ENCODE results near the gene SLU7. TPM values are rescaled to one million over a fixed set of nuclear protein-coding genes. Genes with fewer than 3 reads are reported as not detected.

SLU7 gene
- total and polyA plus RNA-seq, 2 donors (not counting 3 experiments of a cell fraction or from before 2014, with no cell fraction given): 10.2 to 48.2 TPM

- no peak for DNase-seq (ENCODE audit: low read depth, low spot score)
- Histone ChIP-seq H3K36me3 (ENCODE audit: control insufficient read depth in 2 of 2, extremely low read depth in 1 of 2, insufficient read depth in 2 of 2, low read length in 2 of 2) (no peaks in the 10 kb centered on the region), H3K4me3 (replicated peaks in 1 of 3; ENCODE audit: insufficient read depth in 1 of 3, low read depth in 1 of 3, low read length in 3 of 3) (no peak overlapping the region), H3K79me2 (ENCODE audit: control insufficient read depth, insufficient read depth, low read length) (no peaks in the 10 kb centered on the region), H3K9me1 (replicated peaks; ENCODE audit: control insufficient read depth, extremely low read depth, insufficient read depth, low read length) (no peaks in the 10 kb centered on the region), H4K20me1 (replicated peaks; ENCODE audit: control insufficient read depth, extremely low read depth, insufficient read depth, low read length) (no peaks in the 10 kb centered on the region), H3K9me3 (replicated peaks; ENCODE audit: control insufficient read depth, insufficient read depth, low read length) (no peaks in the 10 kb centered on the region), H2AFZ (ENCODE audit: low read depth, low read length) (no peak overlapping the region), H3K9ac (replicated peaks; ENCODE audit: extremely low read depth, insufficient read depth, low read length) (no peak overlapping the region), H3K4me2 (ENCODE audit: insufficient read depth, low read length) (no peak overlapping the region), H3K27ac (ENCODE audit: insufficient read depth, low read depth, low read length) (no peak overlapping the region), H3K4me1 (ENCODE audit: control insufficient read depth, extremely low read depth, insufficient read depth, low read length) (no peaks in the 10 kb centered on the region), H3K27me3 (ENCODE audit: control insufficient read depth in 2 of 2, insufficient read depth in 2 of 2, low read length in 2 of 2) (peaks cover 0 to 9% of the 10 kb centered on the region in 2 experiments)
- no TSS peak for BruUV-seq (replicated peaks)
- intact Hi-C loops (cut with micrococcal nuclease) (no loop called here), dilution Hi-C loops (cut with MboI; ENCODE audit: extremely low pct_ligation_motif_present, low sequenced_read_pairs) (no loop called here)
- POLR2A ChIA-PET: no interaction called here
- CTCF ChIA-PET: interaction anchor here (0.8 to 2.0 kb wide), 4 partner anchors 10 to 339 kb away, joined by 3 to 6 read pairs (median 4); partner anchors contain the start of gene C1QTNF2
- no peak for FAIRE-seq
- TF ChIP-seq POLR2A (IDR thresholded peaks at IDR 0.05; ENCODE audit: low read depth, low read length): no peak
Observed at GRCh38 chr5:160360310-160360709, 58.6 kb downstream of the SLU7 start.

GRCh38 chr5:160359816-160360215 lies 59.1 kb downstream of the SLU7 start:
- BruUV-seq (replicated peaks): no TSS peak
- H3K79me2 ChIP-seq (ENCODE audit: control insufficient read depth, insufficient read depth, low read length): no peaks in the 10 kb centered on the region
- ChIA-PET CTCF (interaction anchor here (0.5 to 2.0 kb wide), 5 partner anchors 10 to 756 kb away, joined by 3 to 6 read pairs (median 3); partner anchors contain the start of gene C1QTNF2), POLR2A (no interaction called here)
- TF ChIP-seq FOS (IDR thresholded peaks at IDR 0.05; ENCODE audit: borderline replicate concordance, insufficient read depth, low read length): no peak
- TF ChIP-seq GATA2 (IDR thresholded peaks at IDR 0.05; ENCODE audit: insufficient read depth, insufficient read length, low read depth, low read length): no peak
- TF ChIP-seq MYC (IDR thresholded peaks at IDR 0.05; ENCODE audit: low read depth, low read length): no peak
- no peak for TF ChIP-seq POLR2A (IDR thresholded peaks at IDR 0.05; ENCODE audit: low read depth, low read length)
- H3K9me3 ChIP-seq (replicated peaks; ENCODE audit: control insufficient read depth, insufficient read depth, low read length): no peaks in the 10 kb centered on the region
- intact Hi-C loops (cut with micrococcal nuclease) (no loop called here), dilution Hi-C loops (cut with MboI; ENCODE audit: extremely low pct_ligation_motif_present, low sequenced_read_pairs) (no loop called here)
- H3K9ac ChIP-seq (replicated peaks; ENCODE audit: extremely low read depth, insufficient read depth, low read length): no peak overlapping the region
- no peaks in the 10 kb centered on the region for H3K4me1 ChIP-seq (ENCODE audit: control insufficient read depth, extremely low read depth, insufficient read depth, low read length)
- DNase-seq (ENCODE audit: low read depth, low spot score): no peak
- H3K27ac ChIP-seq (ENCODE audit: insufficient read depth, low read depth, low read length): no peak overlapping the region
- H3K4me3 ChIP-seq (replicated peaks in 1 of 3; ENCODE audit: insufficient read depth in 1 of 3, low read depth in 1 of 3, low read length in 3 of 3): no peak overlapping the region
- no peak overlapping the region for H2AFZ ChIP-seq (ENCODE audit: low read depth, low read length)
- H4K20me1 ChIP-seq (replicated peaks; ENCODE audit: control insufficient read depth, extremely low read depth, insufficient read depth, low read length): no peaks in the 10 kb centered on the region
- H3K4me2 ChIP-seq (ENCODE audit: insufficient read depth, low read length): no peak overlapping the region
- H3K36me3 ChIP-seq (ENCODE audit: control insufficient read depth in 2 of 2, extremely low read depth in 1 of 2, insufficient read depth in 2 of 2, low read length in 2 of 2): no peaks in the 10 kb centered on the region
- H3K9me1 ChIP-seq (replicated peaks; ENCODE audit: control insufficient read depth, extremely low read depth, insufficient read depth, low read length): no peaks in the 10 kb centered on the region
- H3K27me3 ChIP-seq (ENCODE audit: control insufficient read depth in 2 of 2, insufficient read depth in 2 of 2, low read length in 2 of 2): peaks cover 0 to 9% of the 10 kb centered on the region in 2 experiments
- FAIRE-seq: no peak
